ENCODE measurements around the gene CHTF18.
"Not testable (repeated sequence)": the region's sequence is repeated elsewhere in the genome, so short reads cannot be mapped to it uniquely, and the experiment has no call there.

Gene CHTF18

DNA sequence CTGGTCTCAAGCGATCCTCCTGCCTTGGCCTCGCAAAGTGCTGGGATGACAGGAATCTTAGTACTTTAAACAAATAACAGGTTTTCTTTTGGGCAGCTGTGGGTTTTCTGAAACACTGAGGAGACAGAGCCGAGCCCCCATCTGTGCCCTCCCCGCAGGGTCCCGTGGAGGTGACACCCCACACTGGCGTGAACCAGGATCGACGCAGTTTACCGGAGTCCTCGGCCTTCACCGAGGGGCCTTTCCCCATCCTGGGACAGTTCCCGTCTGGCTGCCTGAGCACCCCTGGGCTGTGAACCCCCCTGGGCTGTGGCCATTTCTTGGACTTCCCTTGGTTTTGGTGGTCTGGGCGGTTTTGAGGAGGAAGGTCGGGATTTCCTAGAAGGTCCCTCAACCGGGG is 27.4 kb downstream of the CHTF18 start:
- no peak for DNase-seq (ENCODE audit: low read depth, low spot score)
- no peak overlapping the region for H3K4me3 ChIP-seq (ENCODE audit: low read depth, low read length)
- TF ChIP-seq, protein P1, sequence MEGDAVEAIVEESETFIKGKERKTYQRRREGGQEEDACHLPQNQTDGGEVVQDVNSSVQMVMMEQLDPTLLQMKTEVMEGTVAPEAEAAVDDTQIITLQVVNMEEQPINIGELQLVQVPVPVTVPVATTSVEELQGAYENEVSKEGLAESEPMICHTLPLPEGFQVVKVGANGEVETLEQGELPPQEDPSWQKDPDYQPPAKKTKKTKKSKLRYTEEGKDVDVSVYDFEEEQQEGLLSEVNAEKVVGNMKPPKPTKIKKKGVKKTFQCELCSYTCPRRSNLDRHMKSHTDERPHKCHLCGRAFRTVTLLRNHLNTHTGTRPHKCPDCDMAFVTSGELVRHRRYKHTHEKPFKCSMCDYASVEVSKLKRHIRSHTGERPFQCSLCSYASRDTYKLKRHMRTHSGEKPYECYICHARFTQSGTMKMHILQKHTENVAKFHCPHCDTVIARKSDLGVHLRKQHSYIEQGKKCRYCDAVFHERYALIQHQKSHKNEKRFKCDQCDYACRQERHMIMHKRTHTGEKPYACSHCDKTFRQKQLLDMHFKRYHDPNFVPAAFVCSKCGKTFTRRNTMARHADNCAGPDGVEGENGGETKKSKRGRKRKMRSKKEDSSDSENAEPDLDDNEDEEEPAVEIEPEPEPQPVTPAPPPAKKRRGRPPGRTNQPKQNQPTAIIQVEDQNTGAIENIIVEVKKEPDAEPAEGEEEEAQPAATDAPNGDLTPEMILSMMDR (IDR thresholded peaks at IDR 0.05; ENCODE audit: low read depth, low read length), result no peak
- in situ Hi-C loops (cut with HindIII; ENCODE audit: low sequenced_read_pairs), result no loop called here

DNA sequence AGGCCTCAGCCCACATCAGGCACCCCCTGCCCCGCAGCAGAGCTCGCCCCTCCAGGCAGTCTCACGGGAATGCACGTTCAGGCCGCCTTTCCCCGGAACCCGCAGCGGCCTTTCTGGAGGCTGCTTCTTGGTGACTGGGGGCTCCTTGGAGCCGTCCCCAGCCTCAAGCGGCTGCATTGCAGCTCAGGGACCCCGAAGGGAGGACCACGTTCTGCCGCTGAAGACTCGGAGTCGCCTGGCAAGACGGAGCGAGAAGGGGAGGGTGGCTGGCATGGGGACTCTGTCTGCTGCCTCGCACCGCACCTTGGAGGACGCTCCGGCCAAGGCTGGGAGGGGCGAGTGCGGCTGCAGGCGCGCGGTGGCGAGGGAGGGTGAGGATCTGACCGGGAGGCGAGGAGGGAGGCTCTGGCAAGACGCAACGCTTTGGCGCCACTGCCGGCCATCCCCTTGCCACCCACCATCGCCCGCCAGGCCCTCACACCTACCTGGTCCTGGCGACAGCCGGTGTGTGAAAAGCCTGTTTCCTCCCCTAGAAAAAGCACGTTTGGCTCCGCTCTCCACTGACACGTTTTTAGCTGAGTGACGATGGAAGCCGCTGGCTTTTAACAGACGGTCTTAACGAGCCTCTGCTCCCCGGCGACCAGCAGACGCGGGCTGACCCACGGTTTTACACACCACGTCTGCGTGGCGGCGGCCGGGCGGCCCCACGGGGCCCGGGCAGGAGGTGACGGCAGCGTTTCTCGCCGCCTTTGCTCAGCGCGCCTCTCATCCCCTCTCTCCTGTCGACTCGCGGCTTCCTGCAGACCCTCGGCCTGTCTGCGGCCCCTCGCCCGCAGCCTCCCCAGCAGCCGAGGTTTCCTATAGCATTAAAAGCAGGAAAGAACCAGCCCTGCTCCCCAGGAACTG is 28.8 kb downstream of the CHTF18 start:
- TF ChIP-seq, protein P1 (IDR thresholded peaks at IDR 0.05; ENCODE audit: low read depth, low read length), result no peak
- in situ Hi-C loops (cut with HindIII; ENCODE audit: low sequenced_read_pairs), result no loop called here
- no peak for DNase-seq (ENCODE audit: low read depth, low spot score)
- no peak overlapping the region for H3K4me3 ChIP-seq (ENCODE audit: low read depth, low read length)

DNA sequence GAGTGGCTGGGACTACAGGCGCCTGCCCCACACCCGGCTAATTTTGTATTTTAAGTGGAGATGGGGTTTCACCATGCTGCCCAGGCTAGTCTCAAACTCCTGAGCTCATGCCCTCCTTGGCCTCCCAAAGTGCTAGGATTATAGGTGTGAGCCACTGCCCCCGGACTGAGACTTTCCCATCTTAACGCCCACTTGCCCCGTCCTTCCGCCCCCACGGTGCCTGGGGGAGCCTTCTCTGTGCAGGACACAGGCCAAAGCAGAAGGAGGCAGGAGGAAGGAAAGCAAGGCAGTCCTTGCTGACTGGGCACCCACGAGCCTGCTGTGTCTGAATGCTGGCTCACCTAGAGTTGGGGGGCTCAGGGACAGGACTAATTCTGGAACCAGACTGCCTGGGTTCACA is 29.7 kb downstream of the CHTF18 start:
- in situ Hi-C loops (cut with HindIII; ENCODE audit: low sequenced_read_pairs), result no loop called here
- no peak for DNase-seq (ENCODE audit: low read depth, low spot score)

DNA sequence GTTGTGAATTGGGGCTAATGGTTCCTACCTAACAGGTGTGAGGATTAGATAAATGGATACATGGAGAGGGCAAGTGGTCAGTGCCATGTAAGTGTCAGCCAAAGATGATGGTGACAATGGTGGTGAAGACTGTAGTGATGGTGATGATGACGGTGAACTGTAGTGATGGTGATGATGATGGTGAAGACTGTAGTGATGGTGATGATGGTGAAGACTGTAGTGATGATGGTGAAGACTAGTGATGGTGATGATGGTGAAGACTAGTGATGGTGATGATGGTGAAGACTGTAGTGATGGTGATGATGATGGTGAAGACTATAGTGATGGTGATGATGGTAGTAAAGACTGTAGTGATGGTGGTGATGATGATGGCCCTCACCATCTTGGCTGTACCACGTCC is 30.2 kb downstream of the CHTF18 start:
- in situ Hi-C loops (cut with HindIII; ENCODE audit: low sequenced_read_pairs), result no loop called here
- no peak for DNase-seq (ENCODE audit: low read depth, low spot score)
- TF ChIP-seq, protein P1 (IDR thresholded peaks at IDR 0.05; ENCODE audit: low read depth, low read length), result no peak

More for the DNA sequence above, 29.7 kb downstream of the CHTF18 start:
- H3K4me3 ChIP-seq (ENCODE audit: low read depth, low read length), result no peak overlapping the region
- TF ChIP-seq, protein P1 (IDR thresholded peaks at IDR 0.05; ENCODE audit: low read depth, low read length), result no peak

DNA sequence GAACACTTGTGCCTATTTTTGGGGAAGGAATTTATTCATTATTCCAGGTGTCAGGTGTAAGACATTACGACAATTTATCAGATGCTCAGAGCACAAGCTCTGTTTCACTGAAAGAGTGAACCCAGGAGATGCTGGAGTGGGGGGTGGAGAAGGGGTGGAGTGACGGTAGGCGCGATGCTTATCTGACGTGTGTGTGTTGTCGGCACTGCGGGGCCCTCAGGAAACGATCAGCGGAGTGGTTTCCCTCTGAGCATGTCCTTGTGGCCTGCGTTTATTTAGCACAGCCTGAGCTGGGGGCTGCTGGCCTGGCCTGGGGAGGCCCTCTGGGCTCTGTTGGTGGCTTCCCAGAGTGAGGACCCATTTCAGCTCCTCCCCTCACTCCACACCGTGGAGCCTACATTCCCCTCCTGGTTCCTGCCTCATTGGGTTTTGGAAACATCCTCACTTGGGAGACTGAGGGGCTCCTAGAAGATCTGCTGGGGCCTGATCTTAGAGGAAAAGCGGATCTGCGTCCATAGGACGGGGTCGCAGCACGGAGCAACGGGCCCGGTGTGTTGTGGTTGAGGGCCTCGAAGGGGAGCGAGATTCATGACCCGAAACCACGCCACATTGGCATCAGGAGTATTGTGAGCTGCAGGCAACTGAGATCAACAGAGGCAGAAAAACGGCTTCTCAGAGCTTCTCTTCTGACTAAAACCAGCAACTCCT is 31.1 kb downstream of the CHTF18 start:
- DNase-seq (ENCODE audit: low read depth, low spot score), result no peak
- TF ChIP-seq, protein P1 (IDR thresholded peaks at IDR 0.05; ENCODE audit: low read depth, low read length), result no peak
- no peak overlapping the region for H3K4me3 ChIP-seq (ENCODE audit: low read depth, low read length)
- in situ Hi-C loops (cut with HindIII; ENCODE audit: low sequenced_read_pairs), result no loop called here

More for the DNA sequence above, 30.2 kb downstream of the CHTF18 start:
- H3K4me3 ChIP-seq (ENCODE audit: low read depth, low read length), result no peak overlapping the region

DNA sequence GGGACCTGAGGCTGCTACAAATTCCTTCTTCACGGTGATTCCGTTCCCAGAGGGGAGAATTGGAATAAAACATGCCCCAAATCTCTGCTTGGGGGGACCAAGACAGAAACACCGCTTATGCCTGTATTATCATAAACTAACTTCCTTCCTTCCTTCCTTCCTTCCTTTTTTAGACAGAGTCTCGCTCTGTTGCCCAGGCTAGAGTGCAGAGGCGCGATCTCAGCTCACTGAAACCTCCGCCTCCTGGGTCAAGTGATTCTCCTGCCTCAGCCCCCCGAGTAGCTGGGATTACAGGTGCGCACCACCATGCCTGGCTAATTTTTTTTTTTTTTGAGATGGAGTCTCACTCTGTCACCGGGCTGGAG is 31.6 kb downstream of the CHTF18 start:
- DNase-seq (ENCODE audit: low read depth, low spot score); in situ Hi-C loops (cut with HindIII; ENCODE audit: low sequenced_read_pairs); H3K4me3 ChIP-seq (ENCODE audit: low read depth, low read length): not testable (repeated sequence)

DNA sequence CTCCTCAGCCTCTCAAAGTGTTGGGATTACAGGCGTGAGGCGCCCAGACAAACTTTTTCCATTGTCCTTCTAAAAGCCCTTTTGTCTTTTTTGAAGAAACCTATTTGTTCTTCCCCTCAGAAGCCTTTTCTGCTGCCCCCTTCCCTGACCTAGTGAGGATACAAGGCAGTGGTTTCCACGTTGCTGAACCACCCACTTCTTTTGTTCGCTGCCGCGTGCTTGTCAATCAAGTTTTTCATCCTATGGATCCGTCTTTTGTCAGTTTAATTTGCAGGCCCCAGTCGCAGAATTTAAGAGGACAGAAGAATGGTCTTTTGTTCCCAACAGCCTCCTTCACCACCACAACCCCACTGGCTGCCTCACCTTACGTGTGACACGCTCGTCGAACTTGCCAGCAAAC is 32.3 kb downstream of the CHTF18 start:
- DNase-seq (ENCODE audit: low read depth, low spot score), result no peak
- TF ChIP-seq, protein P1 (IDR thresholded peaks at IDR 0.05; ENCODE audit: low read depth, low read length), result no peak
- in situ Hi-C loops (cut with HindIII; ENCODE audit: low sequenced_read_pairs), result no loop called here
- H3K4me3 ChIP-seq (ENCODE audit: low read depth, low read length), result no peak overlapping the region
